K562 (cell line): ENCODE measurements around the gene OST4. TPM values are rescaled to one million over a fixed set of nuclear protein-coding genes. Genes with fewer than 3 reads are reported as not detected.
A peak's percentile ranks its signal among the peaks of the same experiment; 100 is the strongest.

Source experiments
- ATAC-seq: fragments of 200-7000 bp; cut with Tn5 transposase; 3 replicates; pipeline ENCODE4 v1.9.1; 2020; ENCODE audit warnings: moderate library complexity
- BruUV-seq: library from RNA; stranded (reverse); fragments of 400-500 nt; replicated peaks from 2 replicates; lab custom pipeline; 2021; lab: Mats Ljungman, UMichigan
- CTCF ChIA-PET: fragments of 300-600 bp; formaldehyde crosslinking; extraction: SDS; loops from one replicate; lab custom pipeline; 2021; ENCODE audit warnings: low intra/inter-chr PET ratio; lab: Yijun Ruan, JAX
- POLR2A ChIA-PET: fragments of 300-600, 350-650 bp; sonication (Branson Sonifier 250); formaldehyde crosslinking; extraction: SDS; loops from one replicate; lab custom pipeline; 2021; ENCODE audit warnings: antibody characterized with exemption, inconsistent platforms; lab: Yijun Ruan, JAX
- DNase-seq, 4 experiments: peaks; one replicate each; pipeline versions ENCODE4 v3.0.0 to v3.0.0-alpha.2; 2011 to 2018; ENCODE audit warnings: low spot score in 3 of 4, mixed read lengths in 3 of 4; ENCODE audit errors: extremely low read depth in 1 of 4
- FAIRE-seq: peaks from 2 replicates; lab custom pipeline; 2011; peaks lifted over from hg19 to GRCh38; lab: Jason Lieb, UNC
- H2AFZ ChIP-seq: 2 replicates; pipeline ENCODE4 v1.6.0; 2011; ENCODE audit warnings: low read depth, low read length, control low read depth, inconsistent platforms
- H3K27ac ChIP-seq: fragments of 200-600 bp; 3 replicates; pipeline ENCODE4 v1.8.0; 2011; ENCODE audit warnings: low read depth, mild to moderate bottlenecking, control low read depth, inconsistent platforms, low read length, moderate library complexity, mixed read lengths; ENCODE audit errors: extremely low read depth
- H3K27me3 ChIP-seq, 2 experiments: fragments of 300-600 bp in 1 of 2; 2 replicates in 1 of 2; 3 replicates in 1 of 2; pipeline versions ENCODE4 v1.6.0 to v1.8.0; 2011; ENCODE audit warnings: inconsistent platforms in 2 of 2, low read length in 2 of 2, mild to moderate bottlenecking in 1 of 2, mixed read lengths in 1 of 2, moderate library complexity in 1 of 2; ENCODE audit not compliant: control insufficient read depth in 2 of 2, insufficient read depth in 2 of 2
- H3K36me3 ChIP-seq: fragments of 300-600 bp; 3 replicates; pipeline ENCODE4 v1.8.0; 2011; ENCODE audit warnings: mild to moderate bottlenecking, low read length, inconsistent platforms; ENCODE audit not compliant: control insufficient read depth, insufficient read depth
- H3K4me1 ChIP-seq, 2 experiments: fragments of 200-600 bp in 1 of 2; replicated peaks in 1 of 2; 2 replicates in 1 of 2; 3 replicates in 1 of 2; pipeline versions ENCODE4 v1.5.1 to v1.8.0; 2011; ENCODE audit warnings: inconsistent platforms in 2 of 2, low read length in 2 of 2, mild to moderate bottlenecking in 1 of 2, mixed read lengths in 1 of 2, moderate library complexity in 1 of 2; ENCODE audit not compliant: control insufficient read depth in 2 of 2, insufficient read depth in 2 of 2
- H3K4me2 ChIP-seq: 2 replicates; pipeline ENCODE4 v1.6.1; 2011; ENCODE audit warnings: low read length, control low read depth, inconsistent platforms, mixed read lengths; ENCODE audit not compliant: insufficient read depth
- H3K4me3 ChIP-seq: fragments of 200-600 bp; sonication (generic), shearing (Covaris generic); 2 replicates; pipeline ENCODE4 v1.5.1; 2016; ENCODE audit warnings: control low read depth, inconsistent platforms
- H3K79me2 ChIP-seq: fragments of 200-600 bp; 3 replicates; pipeline ENCODE4 v1.8.0; 2011; ENCODE audit warnings: low read length, inconsistent platforms; ENCODE audit not compliant: control insufficient read depth, insufficient read depth
- H3K9ac ChIP-seq, 2 experiments: 2 replicates each; pipeline versions ENCODE4 v1.6.0 to v1.6.1; 2011; ENCODE audit warnings: low read depth in 2 of 2, low read length in 2 of 2, control low read depth in 1 of 2, inconsistent platforms in 1 of 2, mild to moderate bottlenecking in 1 of 2, mixed read lengths in 1 of 2; ENCODE audit not compliant: insufficient read depth in 1 of 2
- H3K9me1 ChIP-seq: one replicate; pipeline ENCODE4 v1.6.0; 2011; ENCODE audit warnings: inconsistent platforms, mild to moderate bottlenecking, low read length, moderate library complexity; ENCODE audit not compliant: control insufficient read depth, insufficient read depth
- H3K9me3 ChIP-seq: replicated peaks from 2 replicates; pipeline ENCODE4 v1.5.1; 2011; ENCODE audit warnings: low read depth, low read length, inconsistent platforms; ENCODE audit not compliant: control insufficient read depth, insufficient read depth
- H4K20me1 ChIP-seq: replicated peaks from 2 replicates; pipeline ENCODE4 v1.6.1; 2011; ENCODE audit warnings: low read length, inconsistent platforms, mixed read lengths; ENCODE audit not compliant: control insufficient read depth, insufficient read depth
- CEBPB ChIP-seq: fragments of 450-650 bp; IDR thresholded peaks from 2 replicates; pipeline ENCODE4 v1.6.1; 2016; ENCODE audit warnings: missing genetic modification characterization, missing compliant biosample characterization
- CTCF ChIP-seq, 3 experiments: IDR thresholded peaks in 2 of 3; conservative IDR thresholded peaks in 1 of 3; 2 replicates each; pipeline ENCODE4 v1.5.1; 2011 to 2012; ENCODE audit warnings: low read length in 3 of 3, mild to moderate bottlenecking in 3 of 3, control low read depth in 2 of 3, improper control_type of control experiment in 1 of 3, inconsistent platforms in 1 of 3, low read depth in 1 of 3, mixed read lengths in 1 of 3, moderate library complexity in 1 of 3; ENCODE audit not compliant: insufficient read depth in 2 of 3
- POLR2A ChIP-seq: fragments of 450-650 bp; conservative IDR thresholded peaks from 2 replicates; pipeline ENCODE4 v1.6.1; 2016
- POLR2G ChIP-seq: fragments of 200-400 bp; formaldehyde crosslinking; IDR thresholded peaks from 2 replicates; pipeline ENCODE4 v1.6.1; 2017; ENCODE audit warnings: low read depth, mild to moderate bottlenecking, antibody characterized with exemption, low read length, moderate library complexity
- PURB ChIP-seq: sonication (generic); formaldehyde crosslinking; IDR thresholded peaks from 2 replicates; pipeline ENCODE4 v1.9.0; 2021; ENCODE audit warnings: low read depth, mild to moderate bottlenecking, missing genetic modification reagents
- RAD21 ChIP-seq, 2 experiments: fragments of 250-450 bp in 1 of 2; fragments of 450-650 bp in 1 of 2; sonication (Bioruptor Pico) in 1 of 2; formaldehyde crosslinking in 1 of 2; IDR thresholded peaks in 1 of 2; conservative IDR thresholded peaks in 1 of 2; 2 replicates each; pipeline versions ENCODE4 v1.4.0 to v1.8.0; 2020 to 2022; ENCODE audit warnings: mild to moderate bottlenecking in 2 of 2, moderate library complexity in 1 of 2
- RBM22 ChIP-seq: fragments of 200-400 bp; formaldehyde crosslinking; IDR thresholded peaks from 2 replicates; pipeline ENCODE4 v1.6.1; 2018; ENCODE audit warnings: low read length, low read depth; ENCODE audit not compliant: poor library complexity, severe bottlenecking
- whole genome bisulfite sequencing: fragments of 100-300 bp; shearing (Covaris generic); methylation state at CpG from one replicate; pipeline ENCODE4 v1.1.6; 2016; ENCODE audit warnings: low coverage, mixed read lengths; ENCODE audit not compliant: insufficient coverage; ENCODE audit errors: missing lambda C conversion rate; 5-methylcytosine and 5-hydroxymethylcytosine counted together
- in situ Hi-C: fragments of 300-500 bp; cut with MboI; formaldehyde crosslinking; loops from 4 replicates; pipeline ENCODE4 v1.15.0; 2018; ENCODE audit warnings: inconsistent platforms, mixed read lengths
- intact Hi-C: fragments of 100-400 bp; cut with micrococcal nuclease; formaldehyde crosslinking; loops from 2 replicates; pipeline ENCODE4 v1.14.2; 2022
- polyA plus RNA-seq, 8 experiments: library from polyadenylated mRNA; depleted of rRNA in 4 of 8; stranded (reverse) in 5 of 8; unstranded in 3 of 8; fragments of >200 nt; fragmentation: Nextera tagmentation in 2 of 8; fragmentation: Illumina TruSeq in 1 of 8; extraction: Ambion mirVana in 2 of 8; extraction: Trizol in 1 of 8; gene quantifications; 2 replicates each; pipeline versions ENCODE4 v1.2.1 to v1.2.3, GENCODE V29; 2011 to 2014; ENCODE audit warnings: inconsistent platforms in 1 of 8, missing spikeins in 1 of 8
- total RNA-seq, 7 experiments: library from RNA; depleted of rRNA in 6 of 7; stranded (reverse); fragments of >200 nt in 6 of 7; fragmentation: Illumina TruSeq in 2 of 7; extraction: Trizol in 2 of 7; gene quantifications; 2 replicates each; pipeline versions ENCODE4 v1.2.1 to v1.2.3, GENCODE V29; 2011 to 2021; ENCODE audit warnings: low replicate concordance in 1 of 7
- TF ChIP-seq, protein P1 (sequence below): sonication (generic); formaldehyde crosslinking; IDR thresholded peaks from 2 replicates; pipeline ENCODE4 v1.8.1; 2023; ENCODE audit warnings: mild to moderate bottlenecking, missing genetic modification reagents

Gene OST4
- total and polyA plus RNA-seq, 9 of the 15 experiments (the other 6 are each of a cell fraction or from before 2014, with no cell fraction given): 186 to 1,155 (median 355) TPM

- POLR2A ChIA-PET: interaction anchor here (0.6 to 1.5 kb wide), 9 partner anchors 8 to 576 kb away, joined by 3 to 6 read pairs (median 3); no protein-coding TSS in a partner anchor
- intact Hi-C loops: no loop called here
Measured at GRCh38 chr2:27024812-27025211, 46.6 kb downstream of the OST4 start.

More at GRCh38 chr2:27024812-27025211, 46.6 kb downstream of the OST4 start:
- Histone ChIP-seq H3K27me3 (no peaks in the 10 kb centered on the region), H3K27ac (no peak overlapping the region), H4K20me1 (0 out of 2 replicates have a peak, but pooled peaks cover 7% of the 10 kb centered on the region), H3K9me3 (no peaks in the 10 kb centered on the region), H2AFZ (no peak overlapping the region), H3K4me2 (no peak overlapping the region), H3K79me2 (peaks cover 17% of the 10 kb centered on the region), H3K9ac (no peak overlapping the region; a peak in 1 of 4 replicates), H3K4me3 (no peak overlapping the region), H3K36me3 (peaks cover 79% of the 10 kb centered on the region), H3K9me1 (no peaks in the 10 kb centered on the region), H3K4me1 (peaks cover 22 to 44% of the 10 kb centered on the region in 2 experiments)
- in situ Hi-C loops: loop anchor here (5.0 kb wide), 1 partner anchor 183 kb away; no protein-coding TSS in a partner anchor
- FAIRE-seq (no peak), ATAC-seq (peak; percentile 29), DNase-seq (no peak)
- 89% methylated on average over 10 of the region's 12 CpGs for WGBS
- no TSS peak for BruUV-seq
- CTCF ChIA-PET: no interaction called here
- TF ChIP-seq CEBPB (tag): no peak
- TF ChIP-seq CTCF (IDR thresholded peaks at IDR 0.05 in 2 of 3, conservative IDR thresholded peaks at IDR 0.05 in 1 of 3; ENCODE audit: insufficient read depth in 2 of 3, low read depth in 1 of 3, low read length in 3 of 3): peak; percentile 15 to 20 (median 16); a peak in 2 of 6 replicates
- peak in 1 of 2 experiments; percentile 26; a peak in 2 of 4 replicates for TF ChIP-seq RAD21 (CRISPR knock-in tag; conservative IDR thresholded peaks at IDR 0.05 in 1 of 2, IDR thresholded peaks at IDR 0.05 in 1 of 2)
- TF ChIP-seq POLR2G: peak; percentile 58
- 0 out of 2 replicates have a peak, but pooled peaks have one; percentile 11 for TF ChIP-seq POLR2A
- peak; percentile 66 for TF ChIP-seq RBM22
- no peak for TF ChIP-seq PURB (CRISPR knock-in tag)
- TF ChIP-seq, protein P1, sequence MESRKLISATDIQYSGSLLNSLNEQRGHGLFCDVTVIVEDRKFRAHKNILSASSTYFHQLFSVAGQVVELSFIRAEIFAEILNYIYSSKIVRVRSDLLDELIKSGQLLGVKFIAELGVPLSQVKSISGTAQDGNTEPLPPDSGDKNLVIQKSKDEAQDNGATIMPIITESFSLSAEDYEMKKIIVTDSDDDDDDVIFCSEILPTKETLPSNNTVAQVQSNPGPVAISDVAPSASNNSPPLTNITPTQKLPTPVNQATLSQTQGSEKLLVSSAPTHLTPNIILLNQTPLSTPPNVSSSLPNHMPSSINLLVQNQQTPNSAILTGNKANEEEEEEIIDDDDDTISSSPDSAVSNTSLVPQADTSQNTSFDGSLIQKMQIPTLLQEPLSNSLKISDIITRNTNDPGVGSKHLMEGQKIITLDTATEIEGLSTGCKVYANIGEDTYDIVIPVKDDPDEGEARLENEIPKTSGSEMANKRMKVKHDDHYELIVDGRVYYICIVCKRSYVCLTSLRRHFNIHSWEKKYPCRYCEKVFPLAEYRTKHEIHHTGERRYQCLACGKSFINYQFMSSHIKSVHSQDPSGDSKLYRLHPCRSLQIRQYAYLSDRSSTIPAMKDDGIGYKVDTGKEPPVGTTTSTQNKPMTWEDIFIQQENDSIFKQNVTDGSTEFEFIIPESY (CRISPR knock-in tag): peak; percentile 97
